Gastroesophageal sphincter (tissue), 3 donors: ENCODE measurements around the gene LGI1.

ENCODE experiments used
- EP300 ChIP-seq: sonication (generic); formaldehyde crosslinking; IDR thresholded peaks from one replicate; pipeline ENCODE4 v1.6.1; 2017; ENCODE audit warnings: antibody characterized with exemption, mild to moderate bottlenecking
- POLR2A ChIP-seq, 2 donors: fragments of 450-650 bp; IDR thresholded peaks; one replicate each; pipeline ENCODE4 v1.6.1; 2017; ENCODE audit warnings: antibody characterized with exemption in 2 of 2, mild to moderate bottlenecking in 2 of 2, moderate library complexity in 1 of 2
- POLR2AphosphoS5 ChIP-seq: sonication (generic); formaldehyde crosslinking; IDR thresholded peaks from one replicate; pipeline ENCODE4 v1.6.1; 2017; ENCODE audit warnings: antibody characterized with exemption
- TF ChIP-seq, protein P1 (sequence below), 4 experiments: fragments of 200-600 bp in 2 of 4; fragments of 450-650 bp in 2 of 4; sonication (generic) in 1 of 4; IDR thresholded peaks; one replicate each; pipeline ENCODE4 v1.5.1; 2017 to 2019; ENCODE audit warnings: antibody characterized with exemption in 4 of 4, mild to moderate bottlenecking in 2 of 4, moderate library complexity in 2 of 4

DNA sequence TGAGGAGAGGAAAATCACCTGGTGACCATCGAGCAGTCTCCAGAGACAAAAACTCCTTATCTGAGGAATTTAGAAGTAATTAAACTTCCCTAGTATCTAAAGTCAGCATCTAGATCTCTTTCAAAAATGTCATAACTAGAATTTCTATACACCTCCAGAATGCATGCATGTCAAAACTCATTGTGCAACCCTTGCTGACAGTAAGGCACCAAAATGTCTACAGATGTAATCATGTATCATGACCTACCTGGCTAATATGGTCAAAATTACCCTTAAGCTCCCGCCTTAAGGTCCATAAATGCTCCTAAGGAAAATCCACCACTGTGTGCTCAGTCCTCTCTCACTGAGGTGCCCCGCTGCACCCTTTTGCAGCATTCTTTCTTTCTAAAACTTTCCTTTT, 16.4 kb upstream of the LGI1 start:
- TF ChIP-seq EP300: no peak
- TF ChIP-seq, protein P1, sequence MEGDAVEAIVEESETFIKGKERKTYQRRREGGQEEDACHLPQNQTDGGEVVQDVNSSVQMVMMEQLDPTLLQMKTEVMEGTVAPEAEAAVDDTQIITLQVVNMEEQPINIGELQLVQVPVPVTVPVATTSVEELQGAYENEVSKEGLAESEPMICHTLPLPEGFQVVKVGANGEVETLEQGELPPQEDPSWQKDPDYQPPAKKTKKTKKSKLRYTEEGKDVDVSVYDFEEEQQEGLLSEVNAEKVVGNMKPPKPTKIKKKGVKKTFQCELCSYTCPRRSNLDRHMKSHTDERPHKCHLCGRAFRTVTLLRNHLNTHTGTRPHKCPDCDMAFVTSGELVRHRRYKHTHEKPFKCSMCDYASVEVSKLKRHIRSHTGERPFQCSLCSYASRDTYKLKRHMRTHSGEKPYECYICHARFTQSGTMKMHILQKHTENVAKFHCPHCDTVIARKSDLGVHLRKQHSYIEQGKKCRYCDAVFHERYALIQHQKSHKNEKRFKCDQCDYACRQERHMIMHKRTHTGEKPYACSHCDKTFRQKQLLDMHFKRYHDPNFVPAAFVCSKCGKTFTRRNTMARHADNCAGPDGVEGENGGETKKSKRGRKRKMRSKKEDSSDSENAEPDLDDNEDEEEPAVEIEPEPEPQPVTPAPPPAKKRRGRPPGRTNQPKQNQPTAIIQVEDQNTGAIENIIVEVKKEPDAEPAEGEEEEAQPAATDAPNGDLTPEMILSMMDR (IDR thresholded peaks at IDR 0.05): no peak
- no peak for TF ChIP-seq POLR2AphosphoS5
- no peak for TF ChIP-seq POLR2A (IDR thresholded peaks at IDR 0.05)
